Stimulated activated naive B cell treated with anti-CD40 and anti-IgM and Interleukin-4, amounts not matched to agents 10 μg/mL and 1 μg/mL and 100 μg/mL, for 72 hours (primary cell): Measurements from ENCODE around the gene RNPEPL1.
A peak's percentile ranks its signal among the peaks of the same experiment; 100 is the strongest.
"Not testable (repeated sequence)": the region's sequence is repeated elsewhere in the genome, so short reads cannot be mapped to it uniquely, and the experiment has no call there.

Experiments
- ATAC-seq, 2 donors: fragments of 150-1000 bp; cut with Tn5 transposase; replicated peaks; 2 replicates each; pipeline ENCODE4 v1.10.0; 2021; ENCODE audit warnings: moderate library complexity in 1 of 2
- DNase-seq: peaks from one replicate; pipeline ENCODE4 v3.0.0; 2021
- H3K27ac Mint-ChIP-seq: one replicate; pipeline ENCODE4 v1.8.0; 2022; ENCODE audit warnings: mild to moderate bottlenecking, mixed read lengths
- H3K27me3 Mint-ChIP-seq, 2 donors: one replicate each; pipeline ENCODE4 v1.8.0; 2022; ENCODE audit warnings: mixed read lengths in 2 of 2
- H3K36me3 Mint-ChIP-seq, 2 donors: one replicate each; pipeline ENCODE4 v1.8.0; 2022; ENCODE audit warnings: mixed read lengths in 2 of 2, mild to moderate bottlenecking in 1 of 2
- H3K4me1 Mint-ChIP-seq, 2 donors: one replicate each; pipeline ENCODE4 v1.8.0; 2022; ENCODE audit warnings: mixed read lengths in 2 of 2, mild to moderate bottlenecking in 1 of 2
- H3K4me3 Mint-ChIP-seq, 2 donors: one replicate each; pipeline ENCODE4 v1.8.0; 2022; ENCODE audit warnings: mild to moderate bottlenecking in 2 of 2, mixed read lengths in 2 of 2, moderate library complexity in 1 of 2
- H3K9me3 Mint-ChIP-seq, 2 donors: one replicate each; pipeline ENCODE4 v1.8.0; 2022; ENCODE audit warnings: mixed read lengths in 2 of 2, mild to moderate bottlenecking in 1 of 2

Gene RNPEPL1

GRCh38 chr2:240528406-240529040 lies 39.8 kb upstream of the RNPEPL1 start:
- Mint-ChIP-seq H3K36me3 (peaks cover 82 to 93% of the 10 kb centered on the region in 2 donors), H3K4me3 (no peak overlapping the region), H3K27me3 (no peaks in the 10 kb centered on the region), H3K27ac (peak overlapping the region; percentile 31), H3K9me3 (peaks cover 36 to 38% of the 10 kb centered on the region in 2 donors), H3K4me1 (peaks cover 7 to 10% of the 10 kb centered on the region in 2 donors)
- no peak for ATAC-seq
- no peak for DNase-seq

- Mint-ChIP-seq H3K36me3 (peaks cover 82 to 93% of the 10 kb centered on the region in 2 donors), H3K27me3 (no peaks in the 10 kb centered on the region), H3K4me1 (peaks cover 7 to 10% of the 10 kb centered on the region in 2 donors), H3K9me3 (peaks cover 36 to 38% of the 10 kb centered on the region in 2 donors), H3K4me3 (no peak overlapping the region), H3K27ac (no peak overlapping the region)
- ATAC-seq (no peak), DNase-seq (no peak)
Observed at GRCh38 chr2:240529344-240529999, 38.8 kb upstream of the RNPEPL1 start.

- peaks cover 31 to 33% of the 10 kb centered on the region in 2 donors for H3K9me3 Mint-ChIP-seq
- DNase-seq (no peak), ATAC-seq (no peak)
Observed at GRCh38 chr2:240530181-240530580, 38.1 kb upstream of the RNPEPL1 start.

GRCh38 chr2:240531038-240531437 lies 37.2 kb upstream of the RNPEPL1 start:
- Mint-ChIP-seq H3K27ac (no peak overlapping the region), H3K9me3 (peaks cover 27 to 33% of the 10 kb centered on the region in 2 donors), H3K27me3 (no peaks in the 10 kb centered on the region), H3K4me3 (no peak overlapping the region), H3K4me1 (peaks cover 7 to 11% of the 10 kb centered on the region in 2 donors), H3K36me3 (peaks cover 84 to 94% of the 10 kb centered on the region in 2 donors)
- no peak for DNase-seq
- no peak for ATAC-seq

More at GRCh38 chr2:240530181-240530580, 38.1 kb upstream of the RNPEPL1 start:
- Mint-ChIP-seq H3K4me3 (no peak overlapping the region), H3K36me3 (peaks cover 84 to 93% of the 10 kb centered on the region in 2 donors), H3K4me1 (peaks cover 7 to 11% of the 10 kb centered on the region in 2 donors), H3K27me3 (no peaks in the 10 kb centered on the region), H3K27ac (no peak overlapping the region)

GRCh38 chr2:240532031-240532775 lies 36.1 kb upstream of the RNPEPL1 start:
- ATAC-seq (no peak), DNase-seq (no peak)
- Mint-ChIP-seq H3K4me1 (peaks cover 9 to 11% of the 10 kb centered on the region in 2 donors), H3K27ac (no peak overlapping the region), H3K4me3 (no peak overlapping the region), H3K9me3 (peaks cover 25 to 29% of the 10 kb centered on the region in 2 donors), H3K27me3 (no peaks in the 10 kb centered on the region), H3K36me3 (peaks cover 83 to 86% of the 10 kb centered on the region in 2 donors)

- DNase-seq = no peak
- Mint-ChIP-seq H3K9me3 (peaks cover 0 to 2% of the 10 kb centered on the region in 2 donors), H3K36me3 (peaks cover 67% of the 10 kb centered on the region in 2 donors), H3K27ac (no peak overlapping the region), H3K4me1 (peaks cover 6 to 9% of the 10 kb centered on the region in 2 donors), H3K27me3 (no peaks in the 10 kb centered on the region), H3K4me3 (no peak overlapping the region)
- no peak for ATAC-seq
Observed at GRCh38 chr2:240538031-240538780, 30.1 kb upstream of the RNPEPL1 start.

- H3K9me3 Mint-ChIP-seq, H3K27ac Mint-ChIP-seq, H3K4me1 Mint-ChIP-seq, H3K27me3 Mint-ChIP-seq, ATAC-seq, H3K4me3 Mint-ChIP-seq, DNase-seq: not testable (repeated sequence)
- peaks cover 61 to 63% of the 10 kb centered on the region in 2 donors for H3K36me3 Mint-ChIP-seq
Observed at GRCh38 chr2:240539101-240539500, 29.2 kb upstream of the RNPEPL1 start.

- H3K27me3 Mint-ChIP-seq = no peaks in the 10 kb centered on the region
- H3K4me1 Mint-ChIP-seq = peaks cover 6 to 9% of the 10 kb centered on the region in 2 donors
- H3K9me3 Mint-ChIP-seq = peaks cover 0 to 2% of the 10 kb centered on the region in 2 donors
- H3K27ac Mint-ChIP-seq = no peak overlapping the region
- ATAC-seq (no peak), DNase-seq (no peak)
- H3K36me3 Mint-ChIP-seq = peaks cover 53 to 55% of the 10 kb centered on the region in 2 donors
- H3K4me3 Mint-ChIP-seq = no peak overlapping the region
Observed at GRCh38 chr2:240539906-240540305, 28.4 kb upstream of the RNPEPL1 start.

- H3K4me3 Mint-ChIP-seq = no peak overlapping the region
- ATAC-seq (no peak), DNase-seq (no peak)
- H3K27me3 Mint-ChIP-seq = no peaks in the 10 kb centered on the region
- H3K36me3 Mint-ChIP-seq = peaks cover 25 to 46% of the 10 kb centered on the region in 2 donors
- H3K9me3 Mint-ChIP-seq = peaks cover 0 to 3% of the 10 kb centered on the region in 2 donors
- H3K27ac Mint-ChIP-seq = peak overlapping the region; percentile 72
- peaks cover 11 to 17% of the 10 kb centered on the region in 2 donors for H3K4me1 Mint-ChIP-seq
Observed at GRCh38 chr2:240551288-240551687, 17.0 kb upstream of the RNPEPL1 start.

GRCh38 chr2:240551811-240552210 lies 16.5 kb upstream of the RNPEPL1 start:
- ATAC-seq = peak; percentile 48 to 51
- H3K27ac Mint-ChIP-seq = peak overlapping the region; percentile 72
- H3K9me3 Mint-ChIP-seq = peaks cover 0 to 3% of the 10 kb centered on the region in 2 donors
- peaks cover 26 to 48% of the 10 kb centered on the region in 2 donors for H3K36me3 Mint-ChIP-seq
- peaks cover 11 to 22% of the 10 kb centered on the region in 2 donors for H3K4me1 Mint-ChIP-seq
- H3K27me3 Mint-ChIP-seq = no peaks in the 10 kb centered on the region
- no peak for DNase-seq
- H3K4me3 Mint-ChIP-seq = no peak overlapping the region

- H3K27ac Mint-ChIP-seq = no peak overlapping the region
- DNase-seq (no peak), ATAC-seq (no peak)
- H3K4me3 Mint-ChIP-seq = no peak overlapping the region
- peaks cover 34 to 54% of the 10 kb centered on the region in 2 donors for H3K36me3 Mint-ChIP-seq
- peaks cover 0 to 2% of the 10 kb centered on the region in 2 donors for H3K9me3 Mint-ChIP-seq
- peaks cover 27 to 33% of the 10 kb centered on the region in 2 donors for H3K4me1 Mint-ChIP-seq
- no peaks in the 10 kb centered on the region for H3K27me3 Mint-ChIP-seq
Observed at GRCh38 chr2:240553956-240554480, 14.3 kb upstream of the RNPEPL1 start.

GRCh38 chr2:240554767-240555493 lies 13.4 kb upstream of the RNPEPL1 start:
- H3K9me3 Mint-ChIP-seq = peaks cover 0 to 2% of the 10 kb centered on the region in 2 donors
- H3K36me3 Mint-ChIP-seq = peaks cover 41 to 61% of the 10 kb centered on the region in 2 donors
- no peaks in the 10 kb centered on the region for H3K27me3 Mint-ChIP-seq
- peaks cover 36 to 38% of the 10 kb centered on the region in 2 donors for H3K4me1 Mint-ChIP-seq
- H3K4me3 Mint-ChIP-seq = no peak overlapping the region
- ATAC-seq (no peak), DNase-seq (no peak)
- no peak overlapping the region for H3K27ac Mint-ChIP-seq
